GM12875 (cell line): ENCODE data around the gene ENOX1.

Source experiments
- H3K4me3 ChIP-seq: one replicate; pipeline ENCODE4 v1.5.1; 2011; ENCODE audit warnings: low read depth, low read length, control low read depth
- TF ChIP-seq, protein P1 (sequence below): IDR thresholded peaks from 2 replicates; pipeline ENCODE4 v1.5.1; 2011; ENCODE audit warnings: low read depth, mild to moderate bottlenecking, control low read depth, inconsistent platforms, low read length, moderate library complexity, borderline replicate concordance; ENCODE audit not compliant: insufficient read depth

Gene ENOX1

DNA sequence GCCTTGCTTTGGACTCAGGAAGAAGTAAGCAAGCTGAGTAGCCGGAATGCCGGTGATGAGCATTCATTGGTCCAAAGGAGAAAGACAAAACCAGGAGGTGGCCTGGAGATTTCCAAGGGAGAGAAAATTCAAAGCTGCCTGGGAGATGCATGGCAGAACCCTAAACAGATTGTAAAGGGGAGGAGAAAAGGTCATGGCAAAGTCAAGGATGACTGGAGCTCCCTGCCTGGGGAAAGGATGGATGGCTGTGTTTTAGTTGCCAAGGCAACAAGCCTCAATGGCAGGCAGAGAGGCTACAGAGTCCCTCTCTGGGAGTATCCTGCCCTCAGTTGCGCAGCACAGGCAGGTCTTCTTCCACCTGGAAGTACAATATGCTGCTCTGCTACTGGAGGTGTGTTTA lies 134.0 kb downstream of the ENOX1 start:
- no peak overlapping the region for H3K4me3 ChIP-seq
- TF ChIP-seq, protein P1, sequence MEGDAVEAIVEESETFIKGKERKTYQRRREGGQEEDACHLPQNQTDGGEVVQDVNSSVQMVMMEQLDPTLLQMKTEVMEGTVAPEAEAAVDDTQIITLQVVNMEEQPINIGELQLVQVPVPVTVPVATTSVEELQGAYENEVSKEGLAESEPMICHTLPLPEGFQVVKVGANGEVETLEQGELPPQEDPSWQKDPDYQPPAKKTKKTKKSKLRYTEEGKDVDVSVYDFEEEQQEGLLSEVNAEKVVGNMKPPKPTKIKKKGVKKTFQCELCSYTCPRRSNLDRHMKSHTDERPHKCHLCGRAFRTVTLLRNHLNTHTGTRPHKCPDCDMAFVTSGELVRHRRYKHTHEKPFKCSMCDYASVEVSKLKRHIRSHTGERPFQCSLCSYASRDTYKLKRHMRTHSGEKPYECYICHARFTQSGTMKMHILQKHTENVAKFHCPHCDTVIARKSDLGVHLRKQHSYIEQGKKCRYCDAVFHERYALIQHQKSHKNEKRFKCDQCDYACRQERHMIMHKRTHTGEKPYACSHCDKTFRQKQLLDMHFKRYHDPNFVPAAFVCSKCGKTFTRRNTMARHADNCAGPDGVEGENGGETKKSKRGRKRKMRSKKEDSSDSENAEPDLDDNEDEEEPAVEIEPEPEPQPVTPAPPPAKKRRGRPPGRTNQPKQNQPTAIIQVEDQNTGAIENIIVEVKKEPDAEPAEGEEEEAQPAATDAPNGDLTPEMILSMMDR, result no peak

DNA sequence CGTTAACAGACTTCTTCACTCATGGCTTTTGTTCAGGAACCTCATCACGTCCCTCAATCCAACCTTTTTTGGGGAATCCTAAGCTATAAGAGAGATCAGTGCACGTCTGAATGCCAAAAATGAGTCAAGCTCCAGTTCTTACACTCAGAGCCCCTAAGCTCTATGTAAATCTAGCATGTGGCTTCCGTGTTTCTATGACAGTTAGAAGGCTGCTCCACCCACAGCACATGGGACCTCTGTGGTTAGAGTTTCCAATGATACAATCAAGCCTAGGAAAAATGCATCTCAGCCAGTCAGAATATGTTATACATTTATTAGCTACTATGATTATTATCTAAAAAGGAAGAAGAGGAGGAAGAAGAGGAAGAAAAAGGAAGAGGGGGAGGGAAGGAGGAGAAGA lies 135.9 kb downstream of the ENOX1 start:
- no peak overlapping the region for H3K4me3 ChIP-seq
- TF ChIP-seq, protein P1, result no peak

DNA sequence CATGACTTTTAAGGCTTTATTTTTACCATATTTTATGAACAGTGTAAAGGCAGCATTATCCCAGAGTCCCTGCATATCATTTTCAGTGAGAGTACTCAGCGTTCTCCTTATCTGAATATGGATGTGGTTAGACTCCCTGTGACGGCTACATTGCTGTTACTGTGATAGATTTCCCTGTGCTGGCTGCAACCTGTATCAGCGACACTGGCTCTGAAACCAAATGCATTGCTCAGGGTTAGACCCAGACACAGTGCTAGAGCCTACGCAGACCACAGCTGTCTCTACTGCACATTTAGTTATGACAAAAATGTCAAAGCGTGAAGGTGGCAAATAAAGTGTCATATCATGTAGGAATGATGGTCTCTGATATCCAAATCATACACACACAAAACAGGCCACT lies 138.0 kb downstream of the ENOX1 start:
- TF ChIP-seq, protein P1, result no peak

DNA sequence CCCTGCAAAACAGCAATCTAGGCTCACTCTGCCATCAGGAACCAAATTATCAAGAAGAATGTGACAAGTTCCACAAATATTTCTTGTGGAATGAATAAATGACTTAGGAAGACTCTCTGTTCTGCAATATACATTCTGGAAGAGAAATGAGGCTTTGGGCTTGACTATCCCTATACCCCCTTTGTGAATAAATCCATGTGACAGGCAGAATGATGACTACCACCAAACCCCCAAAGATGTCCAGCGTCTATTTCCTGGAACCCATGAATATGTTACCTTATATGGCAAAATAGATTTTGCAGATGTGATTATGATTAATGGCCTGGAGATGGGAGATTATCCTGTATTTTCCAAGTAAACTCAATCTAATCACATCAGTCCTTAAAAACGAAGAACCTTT lies 139.3 kb downstream of the ENOX1 start:
- TF ChIP-seq, protein P1, result no peak
- H3K4me3 ChIP-seq, result no peak overlapping the region

More for the DNA sequence above, 138.0 kb downstream of the ENOX1 start:
- no peak overlapping the region for H3K4me3 ChIP-seq

DNA sequence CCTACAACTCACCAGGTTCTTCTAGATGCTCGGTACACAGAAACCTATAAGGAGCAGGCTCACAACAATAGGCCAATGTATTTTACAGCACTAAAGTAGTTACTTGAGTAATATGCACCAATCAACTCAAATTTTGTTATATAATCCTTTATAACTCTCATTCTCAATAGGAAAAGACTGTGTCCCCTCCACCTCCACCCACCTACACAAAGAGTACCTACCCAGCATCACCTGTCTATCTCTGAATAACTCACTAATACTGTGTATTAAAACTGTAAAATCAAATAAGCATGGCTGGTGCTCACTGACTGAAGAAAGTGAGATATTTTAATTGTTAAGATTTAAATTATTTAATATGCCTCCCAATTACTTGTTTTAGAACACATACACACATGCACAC lies 146.3 kb downstream of the ENOX1 start:
- TF ChIP-seq, protein P1, result no peak
- no peak overlapping the region for H3K4me3 ChIP-seq

DNA sequence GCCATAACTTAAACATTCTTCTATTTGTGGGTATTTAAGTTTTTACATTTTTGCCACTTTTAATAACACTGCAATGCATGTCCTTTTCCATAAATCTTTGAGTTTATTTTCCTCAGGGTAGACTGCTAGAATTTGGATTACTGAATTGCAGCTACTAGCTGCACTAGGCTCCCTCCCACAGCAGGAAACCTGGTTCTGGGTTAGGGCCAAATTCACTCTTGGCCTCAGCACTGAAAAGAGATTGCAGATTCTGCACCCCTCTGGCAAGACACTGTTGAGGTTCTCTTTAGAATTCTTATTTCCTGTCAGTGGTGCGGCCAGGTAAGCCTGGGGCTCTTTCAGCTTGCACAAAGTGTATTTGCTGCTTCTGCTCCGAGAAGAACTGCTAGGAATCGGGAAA lies 155.7 kb downstream of the ENOX1 start:
- H3K4me3 ChIP-seq, result no peak overlapping the region
- TF ChIP-seq, protein P1, result no peak

DNA sequence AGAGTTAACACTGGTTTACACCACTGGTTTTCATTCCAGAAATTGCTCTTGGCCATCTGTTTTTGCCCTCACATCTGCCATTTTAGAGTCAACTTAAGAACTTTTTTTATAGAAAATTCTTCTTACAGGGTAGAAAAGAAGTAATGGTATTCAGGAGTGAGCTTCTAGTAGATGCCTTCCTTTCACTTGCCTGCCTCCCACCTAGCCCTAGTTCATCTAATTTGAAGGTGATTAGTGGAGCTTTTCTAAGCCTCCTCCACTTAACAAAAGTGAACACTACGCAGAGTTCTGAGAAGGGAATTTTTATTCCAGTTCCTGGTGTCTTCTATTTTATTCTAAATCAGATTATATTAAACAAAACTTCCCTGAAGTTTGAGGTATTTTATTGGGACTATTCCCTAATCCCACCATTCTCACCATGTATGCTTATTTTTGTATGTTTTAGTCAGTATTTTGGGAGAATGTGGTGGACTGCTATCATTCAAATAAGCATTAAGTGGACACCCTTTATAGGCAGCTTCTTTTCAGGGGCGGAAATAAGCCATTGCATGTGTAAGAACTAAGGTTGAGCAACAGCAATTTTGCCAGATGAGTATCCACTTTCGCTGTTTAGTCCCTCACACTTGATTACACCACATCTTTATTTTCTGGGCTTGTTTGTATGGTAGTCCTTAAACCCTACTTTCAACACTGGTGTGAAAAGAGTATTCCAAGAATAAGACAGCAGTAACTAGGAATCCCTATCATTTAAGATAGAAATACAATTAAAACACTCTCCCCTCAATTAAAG lies 156.9 kb downstream of the ENOX1 start:
- H3K4me3 ChIP-seq, result no peak overlapping the region
- TF ChIP-seq, protein P1, result no peak
